Mesenchymal stem cell (in vitro differentiated cells and primary cell): ENCODE data around the gene SLC18A3.

Experiments used
- DNase-seq: peaks from one replicate; pipeline ENCODE4 v3.0.0-alpha.2; 2013
- H2AFZ ChIP-seq: one replicate; pipeline ENCODE4 v1.6.1; 2013; ENCODE audit warnings: low read depth, mild to moderate bottlenecking, control low read depth, inconsistent platforms, low read length, moderate library complexity
- H2AK5ac ChIP-seq: 2 replicates; pipeline ENCODE4 v1.6.1; 2013; ENCODE audit warnings: low read length, moderate library complexity, mild to moderate bottlenecking, inconsistent platforms; ENCODE audit not compliant: severe bottlenecking
- H2BK120ac ChIP-seq: one replicate; pipeline ENCODE4 v1.6.1; 2013; ENCODE audit warnings: low read depth, mild to moderate bottlenecking, inconsistent platforms, low read length, moderate library complexity
- H2BK12ac ChIP-seq, 2 experiments: one replicate each; pipeline ENCODE4 v1.6.1; 2013; ENCODE audit warnings: inconsistent platforms in 2 of 2, low read length in 2 of 2, mild to moderate bottlenecking in 2 of 2, moderate library complexity in 2 of 2, control low read depth in 1 of 2
- H2BK15ac ChIP-seq: one replicate; pipeline ENCODE4 v1.6.1; 2013; ENCODE audit warnings: mild to moderate bottlenecking, low read depth, inconsistent platforms; ENCODE audit not compliant: poor library complexity, severe bottlenecking
- H2BK5ac ChIP-seq: 2 replicates; pipeline ENCODE4 v1.6.1; 2013; ENCODE audit warnings: low read depth, mild to moderate bottlenecking, low read length, control low read depth, inconsistent platforms; ENCODE audit not compliant: poor library complexity, severe bottlenecking
- H3K14ac ChIP-seq, 2 experiments: one replicate each; pipeline ENCODE4 v1.6.1; 2013; ENCODE audit warnings: inconsistent platforms in 2 of 2, low read length in 2 of 2, control low read depth in 1 of 2, mild to moderate bottlenecking in 1 of 2, moderate library complexity in 1 of 2
- H3K18ac ChIP-seq, 2 experiments: one replicate each; pipeline ENCODE4 v1.6.1; 2013; ENCODE audit warnings: inconsistent platforms in 2 of 2, low read length in 2 of 2, control low read depth in 1 of 2, low read depth in 1 of 2, mild to moderate bottlenecking in 1 of 2
- H3K23ac ChIP-seq, 2 experiments: one replicate each; pipeline ENCODE4 v1.6.1; 2013; ENCODE audit warnings: inconsistent platforms in 2 of 2, low read length in 2 of 2, mild to moderate bottlenecking in 2 of 2, moderate library complexity in 2 of 2, control low read depth in 1 of 2
- H3K27ac ChIP-seq: 2 replicates; pipeline ENCODE4 v1.5.1; 2013; ENCODE audit warnings: mild to moderate bottlenecking, moderate library complexity, low read length, control low read depth, inconsistent platforms; ENCODE audit not compliant: poor library complexity, severe bottlenecking
- H3K27me3 ChIP-seq, 2 experiments: 2 replicates each; pipeline versions ENCODE4 v1.6.1 to v1.7.0; 2013; ENCODE audit warnings: low read length in 2 of 2, mild to moderate bottlenecking in 2 of 2, moderate library complexity in 2 of 2, control low read depth in 1 of 2, inconsistent platforms in 1 of 2; ENCODE audit not compliant: control insufficient read depth in 1 of 2, insufficient read depth in 1 of 2
- H3K36me3 ChIP-seq, 2 experiments: 2 replicates each; pipeline versions ENCODE4 v1.6.1 to v1.7.0; 2013; ENCODE audit warnings: low read length in 2 of 2, control low read depth in 1 of 2, inconsistent platforms in 1 of 2, low read depth in 1 of 2, mild to moderate bottlenecking in 1 of 2; ENCODE audit not compliant: insufficient read depth in 2 of 2, control insufficient read depth in 1 of 2
- H3K4ac ChIP-seq, 2 experiments: one replicate each; pipeline ENCODE4 v1.6.1; 2013; ENCODE audit warnings: inconsistent platforms in 2 of 2, low read length in 2 of 2, mild to moderate bottlenecking in 2 of 2, moderate library complexity in 2 of 2, control low read depth in 1 of 2, low read depth in 1 of 2
- H3K4me1 ChIP-seq: 2 replicates; pipeline ENCODE4 v1.6.1; 2013; ENCODE audit warnings: low read depth, low read length, control low read depth; ENCODE audit not compliant: control insufficient read depth, insufficient read depth
- H3K4me2 ChIP-seq: 2 replicates; pipeline ENCODE4 v1.6.1; 2013; ENCODE audit warnings: low read length, mild to moderate bottlenecking, inconsistent platforms; ENCODE audit not compliant: poor library complexity, severe bottlenecking
- H3K4me3 ChIP-seq, 2 experiments: 2 replicates each; pipeline versions ENCODE4 v1.5.1 to v1.7.0; 2013; ENCODE audit warnings: low read length in 2 of 2, mild to moderate bottlenecking in 2 of 2, control low read depth in 1 of 2, low read depth in 1 of 2; ENCODE audit not compliant: insufficient read depth in 1 of 2
- H3K79me1 ChIP-seq: replicated peaks from 2 replicates; pipeline ENCODE4 v1.6.1; 2013; ENCODE audit warnings: mild to moderate bottlenecking, control low read depth, low read length, inconsistent platforms; ENCODE audit not compliant: poor library complexity, severe bottlenecking
- H3K9ac ChIP-seq: 2 replicates; pipeline ENCODE4 v1.7.0; 2013; ENCODE audit warnings: mild to moderate bottlenecking, low read length, moderate library complexity
- H3K9me3 ChIP-seq: 2 replicates; pipeline ENCODE4 v1.7.0; 2013; ENCODE audit warnings: mild to moderate bottlenecking, low read length; ENCODE audit not compliant: control insufficient read depth
- H4K8ac ChIP-seq: one replicate; pipeline ENCODE4 v1.6.1; 2013; ENCODE audit warnings: inconsistent platforms, mild to moderate bottlenecking, low read length, moderate library complexity
- H4K91ac ChIP-seq: one replicate; pipeline ENCODE4 v1.6.1; 2013; ENCODE audit warnings: mild to moderate bottlenecking, low read length, inconsistent platforms
- WGBS: methylation state at CpG from one replicate; pipeline ENCODE4 v1.1.7; 2013; ENCODE audit warnings: mixed read lengths; 5-methylcytosine and 5-hydroxymethylcytosine counted together

Gene SLC18A3

DNA sequence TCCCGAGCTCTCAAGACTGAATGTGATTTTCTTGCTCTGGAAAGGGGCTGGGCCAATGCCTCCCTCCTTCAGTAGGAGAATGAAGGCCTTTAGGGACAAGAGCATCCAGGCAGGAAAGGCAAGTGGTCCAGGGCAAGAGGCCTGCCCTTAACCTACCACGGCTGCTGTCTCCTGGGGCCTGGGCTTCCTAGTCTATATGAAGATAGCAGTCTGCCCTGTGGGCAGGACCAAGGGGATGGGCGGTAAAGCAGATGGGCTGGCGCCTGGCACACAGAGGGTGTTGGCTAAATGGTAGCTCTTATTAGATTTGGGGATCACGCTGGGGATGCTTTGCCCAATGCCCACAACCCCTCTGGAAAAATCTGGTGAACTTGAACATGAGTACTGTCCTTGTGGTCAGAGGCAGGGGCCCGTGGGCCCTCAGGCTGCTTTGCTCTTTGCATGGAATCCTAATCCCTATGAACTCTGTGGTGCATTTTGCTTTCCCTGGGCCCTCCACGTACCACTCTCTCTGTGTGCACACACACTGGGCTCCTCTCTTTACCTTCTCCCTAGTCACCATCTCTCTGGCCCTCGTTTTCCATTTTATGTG, 24.1 kb downstream of the SLC18A3 start:
- H3K9me3 ChIP-seq, result no peaks in the 10 kb centered on the region
- no peak overlapping the region for H2BK120ac ChIP-seq
- WGBS, result 67% methylated on average over 6 of the region's 8 CpGs
- peaks cover 30 to 97% of the 10 kb centered on the region in 2 experiments for H3K27me3 ChIP-seq
- H3K4me3 ChIP-seq, result no peak overlapping the region
- no peak overlapping the region for H3K14ac ChIP-seq
- H2AK5ac ChIP-seq, result no peak overlapping the region
- no peak overlapping the region for H2AFZ ChIP-seq
- no peak overlapping the region for H2BK15ac ChIP-seq
- H3K4me1 ChIP-seq, result peaks cover 5% of the 10 kb centered on the region
- H3K18ac ChIP-seq, result no peak overlapping the region
- H4K91ac ChIP-seq, result no peak overlapping the region
- no peak overlapping the region for H3K9ac ChIP-seq
- no peak overlapping the region for H3K4me2 ChIP-seq
- no peak overlapping the region for H3K23ac ChIP-seq
- H3K36me3 ChIP-seq, result no peaks in the 10 kb centered on the region
- H3K79me1 ChIP-seq, result no peaks in the 10 kb centered on the region
- no peak overlapping the region for H3K4ac ChIP-seq
- no peak for DNase-seq
- H2BK5ac ChIP-seq, result no peak overlapping the region
- H4K8ac ChIP-seq, result no peak overlapping the region
- no peak overlapping the region for H2BK12ac ChIP-seq
- no peak overlapping the region for H3K27ac ChIP-seq

DNA sequence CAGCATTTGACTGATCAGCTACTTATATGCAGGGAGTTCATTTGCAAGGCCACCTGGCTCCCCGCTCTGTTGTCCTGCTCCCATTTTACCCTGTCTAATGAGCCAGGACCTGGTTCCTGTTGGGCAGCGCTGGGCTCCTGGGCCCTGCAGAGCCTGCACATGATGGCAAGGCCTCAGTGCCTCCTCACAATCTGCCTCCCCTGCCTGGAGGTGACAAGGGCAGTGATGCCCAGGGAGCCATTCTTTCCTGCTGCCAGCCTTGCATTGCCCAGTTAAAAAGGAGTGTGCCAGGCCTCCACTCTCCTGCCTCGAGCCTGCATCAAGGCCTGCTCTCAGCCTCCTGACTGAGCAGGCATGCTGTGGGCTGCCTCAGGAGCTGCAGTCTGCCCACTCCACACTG, 32.2 kb downstream of the SLC18A3 start:
- Histone ChIP-seq H2BK120ac (no peak overlapping the region), H2AK5ac (no peak overlapping the region), H3K27ac (no peak overlapping the region), H3K27me3 (peaks cover 31 to 73% of the 10 kb centered on the region in 2 experiments), H3K4me1 (no peaks in the 10 kb centered on the region), H3K9ac (no peak overlapping the region), H3K14ac (no peak overlapping the region), H3K4me2 (no peak overlapping the region), H4K91ac (no peak overlapping the region), H2BK12ac (no peak overlapping the region), H4K8ac (no peak overlapping the region), H3K23ac (no peak overlapping the region), H3K18ac (no peak overlapping the region), H2BK5ac (no peak overlapping the region), H3K79me1 (no peaks in the 10 kb centered on the region), H3K4me3 (no peak overlapping the region), H2AFZ (no peak overlapping the region), H3K36me3 (no peaks in the 10 kb centered on the region), H3K4ac (no peak overlapping the region), H2BK15ac (no peak overlapping the region), H3K9me3 (no peaks in the 10 kb centered on the region)
- 75% methylated on average over 3 of the region's 3 CpGs for WGBS
- DNase-seq, result no peak

DNA sequence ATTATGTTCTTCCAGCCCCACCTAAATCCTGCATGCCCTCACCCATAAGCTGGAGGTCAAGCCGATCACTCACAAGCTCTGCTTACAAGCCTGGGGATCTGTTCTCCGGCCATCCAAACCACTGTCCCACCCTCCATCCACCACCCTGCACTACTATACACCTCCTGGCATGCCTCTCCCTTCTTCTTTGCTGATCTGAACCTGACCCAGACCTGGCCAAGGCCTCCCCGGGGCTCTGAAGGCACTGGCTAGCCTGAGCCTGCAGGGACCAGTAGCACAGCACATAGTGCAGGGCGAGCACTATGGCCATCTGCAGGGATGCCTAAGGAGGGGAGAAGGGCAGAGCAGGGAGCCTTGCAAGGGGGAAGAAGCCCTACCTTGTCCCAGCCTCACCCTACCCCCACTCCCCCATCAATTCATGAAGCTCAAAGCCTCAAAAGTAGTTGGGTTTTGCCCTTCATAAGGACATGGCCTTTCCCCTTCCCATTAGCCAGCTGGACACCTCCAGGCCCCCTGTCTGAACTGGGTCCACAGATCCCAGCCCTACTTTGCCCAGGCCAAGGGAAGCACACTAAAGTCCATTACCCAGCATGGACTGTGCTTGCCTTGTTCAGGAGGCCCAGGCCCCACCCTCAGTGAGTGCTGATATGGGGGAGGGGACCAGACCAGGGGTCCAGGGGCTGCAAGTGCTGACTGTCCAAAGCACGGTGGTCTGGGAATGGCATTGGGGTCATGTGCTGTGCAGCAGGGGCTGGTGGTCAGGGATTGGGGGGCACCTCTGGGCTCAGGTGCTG, 33.3 kb downstream of the SLC18A3 start:
- no peaks in the 10 kb centered on the region for H3K9me3 ChIP-seq
- H2AFZ ChIP-seq, result no peak overlapping the region
- no peak overlapping the region for H2BK5ac ChIP-seq
- H3K27ac ChIP-seq, result no peak overlapping the region
- no peak overlapping the region for H2BK120ac ChIP-seq
- H2BK15ac ChIP-seq, result no peak overlapping the region
- no peak overlapping the region for H3K14ac ChIP-seq
- no peak overlapping the region for H3K18ac ChIP-seq
- WGBS, result 78% methylated on average over 5 of the region's 5 CpGs
- H3K79me1 ChIP-seq, result no peaks in the 10 kb centered on the region
- no peaks in the 10 kb centered on the region for H3K4me1 ChIP-seq
- no peak overlapping the region for H2BK12ac ChIP-seq
- H4K8ac ChIP-seq, result no peak overlapping the region
- H3K23ac ChIP-seq, result no peak overlapping the region
- DNase-seq, result no peak
- H3K36me3 ChIP-seq, result no peaks in the 10 kb centered on the region
- no peak overlapping the region for H4K91ac ChIP-seq
- H2AK5ac ChIP-seq, result no peak overlapping the region
- H3K27me3 ChIP-seq, result peaks cover 28 to 74% of the 10 kb centered on the region in 2 experiments
- no peak overlapping the region for H3K4ac ChIP-seq
- no peak overlapping the region for H3K4me2 ChIP-seq
- no peak overlapping the region for H3K9ac ChIP-seq
- H3K4me3 ChIP-seq, result no peak overlapping the region

DNA sequence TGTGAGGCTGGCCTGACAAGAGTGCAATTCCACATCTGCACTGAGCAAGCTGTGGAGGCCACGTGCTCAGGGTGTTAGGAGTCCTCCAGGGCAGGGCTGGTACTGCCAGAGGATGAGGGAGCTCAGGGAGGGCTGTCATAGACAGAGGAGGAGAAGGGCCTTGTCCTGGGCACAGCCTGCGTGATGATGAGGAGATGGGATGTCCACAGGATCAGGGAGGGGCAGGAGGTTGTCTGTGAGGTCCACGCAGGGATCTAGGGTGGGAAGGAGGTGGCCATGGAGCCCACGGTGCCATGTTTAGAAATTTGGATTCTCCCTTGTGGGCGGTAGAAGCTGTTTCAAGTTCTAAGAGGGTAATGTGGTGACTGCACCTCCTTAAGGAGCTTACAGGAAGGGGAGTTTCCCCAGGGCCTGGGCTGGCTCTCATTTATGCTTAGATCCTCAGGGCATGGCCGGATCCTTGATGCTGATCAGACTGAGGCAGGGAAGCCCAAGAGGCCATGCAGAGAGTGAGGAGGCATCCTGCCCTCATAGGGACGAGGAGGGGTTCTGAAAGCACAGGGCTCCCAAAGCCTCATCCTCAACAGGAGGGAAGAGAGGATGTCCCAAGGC, 34.0 kb downstream of the SLC18A3 start:
- peaks cover under 1% of the 10 kb centered on the region for H3K4me1 ChIP-seq
- H4K91ac ChIP-seq, result no peak overlapping the region
- no peak overlapping the region for H2BK120ac ChIP-seq
- no peak overlapping the region for H3K4me3 ChIP-seq
- H2AFZ ChIP-seq, result no peak overlapping the region
- no peak for DNase-seq
- no peak overlapping the region for H3K4ac ChIP-seq
- H3K27me3 ChIP-seq, result peaks cover 28 to 75% of the 10 kb centered on the region in 2 experiments
- WGBS, result 59% methylated on average over 7 of the region's 7 CpGs
- no peak overlapping the region for H4K8ac ChIP-seq
- no peak overlapping the region for H3K4me2 ChIP-seq
- H3K27ac ChIP-seq, result no peak overlapping the region
- H2BK5ac ChIP-seq, result no peak overlapping the region
- H3K18ac ChIP-seq, result no peak overlapping the region
- no peak overlapping the region for H3K9ac ChIP-seq
- H3K14ac ChIP-seq, result no peak overlapping the region
- H3K36me3 ChIP-seq, result no peaks in the 10 kb centered on the region
- no peak overlapping the region for H3K23ac ChIP-seq
- no peaks in the 10 kb centered on the region for H3K79me1 ChIP-seq
- no peak overlapping the region for H2AK5ac ChIP-seq
- no peaks in the 10 kb centered on the region for H3K9me3 ChIP-seq
- H2BK12ac ChIP-seq, result no peak overlapping the region
- no peak overlapping the region for H2BK15ac ChIP-seq
